Epithelial cell of alveolus of lung (primary cell): ENCODE data around the gene NAGLU. TPM values are rescaled to one million over a fixed set of nuclear protein-coding genes. Genes with fewer than 3 reads are reported as not detected.

ENCODE experiments used
- total RNA-seq: library from RNA; depleted of rRNA; stranded (reverse); fragments of >200 nt; gene quantifications from 2 replicates; pipeline ENCODE4 v1.2.1, GENCODE V29; 2015

NAGLU gene
- total RNA-seq = 55.0 and 60.8 TPM in 2 replicates

GRCh38 chr17:42536048-42536371 lies at the start of gene NAGLU:
NAGLU (plus strand) TSS chr17:42536241; CDS start chr17:42536273, 32 bp downstream.

DNA sequence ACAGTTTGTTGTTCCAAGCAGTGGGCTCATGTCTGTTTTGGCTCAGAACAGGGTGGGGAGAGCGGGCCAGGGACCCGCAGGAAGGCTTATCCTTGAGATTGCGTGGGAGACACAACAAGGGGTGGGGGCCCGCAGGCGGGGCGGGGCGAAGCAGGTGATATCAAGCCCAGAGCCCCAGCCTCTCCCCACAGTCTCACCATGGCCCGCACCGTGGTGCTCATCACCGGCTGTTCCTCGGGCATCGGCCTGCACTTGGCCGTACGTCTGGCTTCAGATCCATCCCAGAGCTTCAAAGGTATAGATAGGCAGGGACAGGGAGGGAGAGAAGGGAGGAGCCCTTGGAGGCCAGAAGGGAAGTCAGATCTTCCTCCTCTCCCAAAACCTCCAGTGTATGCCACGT lies 16.7 kb downstream of the NAGLU start, which contains the start of gene HSD17B1:
TSS of gene HSD17B1 (plus strand) at position 188 of the 400 bp plus-strand sequence. CDS start at position 199, 11 bp downstream.

GRCh38 chr17:42561897-42562387 lies 25.9 kb downstream of the NAGLU start, which contains the start of gene COASY:
COASY (plus strand) TSS chr17:42562148; CDS start chr17:42562623, 475 bp downstream.

DNA sequence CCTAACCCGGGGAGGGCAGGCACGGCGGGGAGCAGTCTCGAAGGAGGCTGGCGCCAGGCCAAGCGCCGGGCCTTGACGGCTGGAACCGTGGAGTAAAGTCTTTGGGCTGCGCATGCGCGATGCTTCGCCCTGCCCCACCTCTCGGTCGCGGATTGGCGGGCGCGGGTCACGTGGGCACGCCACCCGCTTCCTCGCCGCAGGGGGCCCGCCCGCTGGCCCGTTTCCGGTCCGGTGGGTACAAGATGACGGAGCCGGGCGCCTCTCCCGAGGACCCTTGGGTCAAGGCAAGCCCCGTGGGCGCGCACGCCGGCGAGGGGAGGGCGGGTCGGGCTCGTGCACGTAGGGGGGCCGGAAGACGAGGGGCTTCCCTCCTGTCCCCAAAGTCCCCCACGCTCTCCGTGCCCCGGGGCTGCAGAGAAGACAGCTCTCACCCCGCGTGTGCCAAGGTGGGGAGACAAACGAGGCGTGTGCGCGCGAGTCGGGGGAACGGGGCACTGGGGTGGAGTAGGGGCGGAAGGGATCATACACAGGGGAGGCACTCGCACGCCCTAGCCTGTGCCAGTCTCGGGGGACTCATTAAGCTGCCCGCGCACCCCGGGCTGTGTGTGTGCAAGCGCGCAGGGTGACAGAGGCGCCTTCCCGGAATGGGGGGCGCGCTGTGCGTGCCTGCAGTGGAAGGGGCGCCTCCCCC lies 31.0 kb downstream of the NAGLU start, which contains the start of gene MLX:
TSS of gene MLX (plus strand) at position 218 of the 691 bp plus-strand sequence. CDS start at position 243, 25 bp downstream.

DNA sequence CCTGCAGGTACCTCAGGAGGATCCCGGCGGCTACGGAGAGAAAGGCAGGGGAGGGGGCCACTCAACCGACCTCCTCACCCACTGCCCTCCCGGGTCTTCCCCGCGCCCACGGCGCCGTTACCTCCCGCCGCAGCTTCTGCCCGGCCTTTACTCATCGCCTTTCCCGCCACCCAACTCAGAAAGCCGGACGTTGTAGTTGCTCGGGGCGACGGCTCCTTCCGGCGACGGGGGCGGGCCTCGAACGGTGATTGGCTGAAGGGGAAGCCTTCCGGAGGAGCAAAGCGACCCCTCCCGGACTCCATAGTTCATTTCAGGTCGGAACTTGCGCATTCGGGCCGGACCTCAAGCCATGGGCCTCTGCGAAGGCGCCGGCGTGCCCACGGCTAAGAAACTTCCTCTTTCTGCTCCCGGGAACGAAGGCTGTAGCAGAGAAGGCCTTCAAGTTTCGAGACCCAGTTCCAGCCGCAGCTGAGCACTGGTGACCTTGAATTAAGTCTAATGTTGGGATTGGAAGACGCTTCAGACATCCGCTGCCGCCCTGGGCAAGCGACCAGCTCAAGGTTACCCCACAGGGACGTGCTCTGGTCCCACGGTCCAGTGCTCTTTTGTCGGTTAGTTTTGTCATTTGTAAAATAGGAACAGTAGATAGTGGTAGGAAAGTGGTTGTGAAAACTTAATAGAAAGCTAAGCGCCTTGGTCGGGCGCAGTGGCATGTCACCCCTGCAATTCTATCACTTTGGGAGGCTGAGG lies 41.7 kb downstream of the NAGLU start, which contains the start of gene PSMC3IP:
TSS of gene PSMC3IP (minus strand) at position 198 of the 750 bp plus-strand sequence. CDS start at position 155, 43 bp downstream.

Other genes starting within 250 kb of the NAGLU start
- gene STAT5A, start 247.7 kb upstream of the NAGLU start, total RNA-seq = 12.8 and 18.5 TPM in 2 replicates
- gene STAT3, start 147.8 kb upstream of the NAGLU start, total RNA-seq = 55.2 and 107 TPM in 2 replicates
- 235 and 444 TPM in 2 replicates for gene CAVIN1, start 113.0 kb upstream of the NAGLU start, total RNA-seq
- gene ATP6V0A1, start 77.4 kb upstream of the NAGLU start, total RNA-seq = 29.3 and 37.4 TPM in 2 replicates
- gene HSD17B1, start 16.7 kb downstream of the NAGLU start, total RNA-seq = 0.48 and 11.4 TPM in 2 replicates
- 31.4 and 41.8 TPM in 2 replicates for gene COASY, start 25.9 kb downstream of the NAGLU start, total RNA-seq
- 27.5 and 31.4 TPM in 2 replicates for gene MLX, start 30.9 kb downstream of the NAGLU start, total RNA-seq
- 5.5 and 7.6 TPM in 2 replicates for gene PSMC3IP, start 41.5 kb downstream of the NAGLU start, total RNA-seq
- gene RETREG3, start 73.1 kb downstream of the NAGLU start, total RNA-seq = 46.6 and 52.0 TPM in 2 replicates
- gene TUBG1, start 73.4 kb downstream of the NAGLU start, total RNA-seq = 35.1 and 68.0 TPM in 2 replicates
- 5.0 and 24.8 TPM in 2 replicates for gene TUBG2, start 123.0 kb downstream of the NAGLU start, total RNA-seq
- 10.2 and 30.8 TPM in 2 replicates for gene PLEKHH3, start 140.8 kb downstream of the NAGLU start, total RNA-seq
- gene CCR10, start 145.6 kb downstream of the NAGLU start, total RNA-seq = 2.0 and 3.0 TPM in 2 replicates
- 18.4 and 37.0 TPM in 2 replicates for gene CNTNAP1, start 146.3 kb downstream of the NAGLU start, total RNA-seq
- gene EZH1, start 208.8 kb downstream of the NAGLU start, total RNA-seq = 5.3 and 8.7 TPM in 2 replicates
- gene RAMP2, start 225.0 kb downstream of the NAGLU start, total RNA-seq = 0.78 TPM in 1 of 2 replicates, not detected in the other
- 89.2 and 114 TPM in 2 replicates for gene VPS25, start 237.2 kb downstream of the NAGLU start, total RNA-seq
- gene WNK4, start 244.4 kb downstream of the NAGLU start, total RNA-seq = 0.32 and 0.39 TPM in 2 replicates